WI38 (cell line): ENCODE measurements around the gene CIAO3.
"Not testable (repeated sequence)": the region's sequence is repeated elsewhere in the genome, so short reads cannot be mapped to it uniquely, and the experiment has no call there.

Experiments used
- H3K4me3 ChIP-seq: 2 replicates; pipeline ENCODE4 v1.5.1; 2011; ENCODE audit warnings: low read depth, mild to moderate bottlenecking, control low read depth, low read length
- TF ChIP-seq, protein P1 (sequence below): IDR thresholded peaks from 2 replicates; pipeline ENCODE4 v1.5.1; 2012; ENCODE audit warnings: low read depth, mild to moderate bottlenecking, control low read depth, low read length

CIAO3 gene

DNA sequence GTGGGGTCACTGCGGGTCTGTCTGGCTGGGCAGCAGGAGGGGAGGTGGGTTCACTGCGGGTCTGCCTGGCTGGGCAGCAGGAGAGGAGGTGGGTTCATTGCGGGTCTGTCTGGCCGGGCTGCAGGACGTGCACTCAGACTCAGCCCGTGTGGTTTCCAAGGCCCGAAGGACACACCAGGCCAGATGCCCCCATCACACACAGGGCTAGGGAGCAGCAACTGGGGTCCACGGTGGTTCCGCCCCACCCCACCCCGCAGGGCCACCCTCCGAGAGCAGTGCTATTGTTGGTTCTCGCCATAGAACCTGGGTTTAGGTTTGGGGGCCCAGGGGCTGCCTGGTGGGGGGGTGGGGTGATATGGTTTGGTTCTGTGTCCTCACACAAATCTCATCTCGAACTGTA lies 5.8 kb upstream of the CIAO3 start:
- no peak overlapping the region for H3K4me3 ChIP-seq
- TF ChIP-seq, protein P1, sequence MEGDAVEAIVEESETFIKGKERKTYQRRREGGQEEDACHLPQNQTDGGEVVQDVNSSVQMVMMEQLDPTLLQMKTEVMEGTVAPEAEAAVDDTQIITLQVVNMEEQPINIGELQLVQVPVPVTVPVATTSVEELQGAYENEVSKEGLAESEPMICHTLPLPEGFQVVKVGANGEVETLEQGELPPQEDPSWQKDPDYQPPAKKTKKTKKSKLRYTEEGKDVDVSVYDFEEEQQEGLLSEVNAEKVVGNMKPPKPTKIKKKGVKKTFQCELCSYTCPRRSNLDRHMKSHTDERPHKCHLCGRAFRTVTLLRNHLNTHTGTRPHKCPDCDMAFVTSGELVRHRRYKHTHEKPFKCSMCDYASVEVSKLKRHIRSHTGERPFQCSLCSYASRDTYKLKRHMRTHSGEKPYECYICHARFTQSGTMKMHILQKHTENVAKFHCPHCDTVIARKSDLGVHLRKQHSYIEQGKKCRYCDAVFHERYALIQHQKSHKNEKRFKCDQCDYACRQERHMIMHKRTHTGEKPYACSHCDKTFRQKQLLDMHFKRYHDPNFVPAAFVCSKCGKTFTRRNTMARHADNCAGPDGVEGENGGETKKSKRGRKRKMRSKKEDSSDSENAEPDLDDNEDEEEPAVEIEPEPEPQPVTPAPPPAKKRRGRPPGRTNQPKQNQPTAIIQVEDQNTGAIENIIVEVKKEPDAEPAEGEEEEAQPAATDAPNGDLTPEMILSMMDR = no peak

DNA sequence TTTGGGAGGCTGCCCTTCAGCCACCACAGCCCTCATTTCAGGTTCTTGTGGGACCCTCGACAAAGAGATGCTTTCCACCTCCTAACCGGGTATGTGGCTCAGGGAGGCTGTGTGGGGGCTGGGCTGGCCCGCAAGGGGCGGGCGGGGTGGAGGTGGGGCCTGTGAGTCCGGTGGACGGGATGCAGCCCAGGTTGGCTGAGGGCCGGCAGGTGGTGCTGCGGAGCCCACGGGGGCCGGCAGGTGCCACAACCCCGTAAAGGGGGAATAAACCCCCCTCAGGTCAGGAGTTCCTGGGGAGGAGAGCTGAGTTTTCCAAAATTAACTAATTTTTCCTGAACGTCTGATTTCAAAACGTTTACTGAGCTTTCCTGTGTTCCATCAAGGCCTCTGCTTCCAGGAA lies 4.9 kb upstream of the CIAO3 start:
- no peak overlapping the region for H3K4me3 ChIP-seq
- TF ChIP-seq, protein P1 = no peak

DNA sequence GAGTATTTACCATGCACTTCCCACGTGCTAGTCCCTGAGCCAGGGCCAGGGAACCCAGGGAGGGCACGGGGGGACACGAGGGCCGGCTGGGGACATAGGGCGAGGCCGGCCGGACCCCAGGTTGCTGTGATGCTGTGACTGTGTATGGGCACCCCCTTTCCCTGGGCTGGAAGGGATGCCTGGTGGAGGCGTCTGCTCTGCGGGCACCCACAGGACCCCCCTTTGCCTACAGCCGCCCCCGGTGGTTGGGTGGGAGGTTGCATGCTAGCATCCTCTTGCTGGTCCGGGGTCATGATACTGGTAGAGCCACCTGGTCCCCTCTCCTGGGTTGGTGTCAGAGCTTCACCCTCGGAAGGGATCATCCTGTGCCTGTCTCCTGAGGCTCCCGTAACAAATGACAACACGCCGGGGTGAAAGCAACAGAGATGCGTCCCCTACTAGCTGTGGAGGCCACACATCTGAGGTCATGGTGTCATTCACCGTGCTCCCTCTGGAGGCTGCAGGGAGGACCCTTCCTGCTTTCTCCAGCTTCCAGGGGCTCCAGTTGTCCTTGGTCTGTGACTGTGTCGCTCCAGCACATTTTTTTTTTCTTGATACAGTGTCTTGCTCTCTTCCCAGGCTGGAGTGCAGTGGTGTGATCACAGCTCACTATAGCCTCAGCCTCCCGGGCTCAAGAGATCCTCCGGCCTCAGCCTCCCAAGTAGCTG lies 3.1 kb upstream of the CIAO3 start:
- TF ChIP-seq, protein P1 = no peak
- H3K4me3 ChIP-seq = no peak overlapping the region

DNA sequence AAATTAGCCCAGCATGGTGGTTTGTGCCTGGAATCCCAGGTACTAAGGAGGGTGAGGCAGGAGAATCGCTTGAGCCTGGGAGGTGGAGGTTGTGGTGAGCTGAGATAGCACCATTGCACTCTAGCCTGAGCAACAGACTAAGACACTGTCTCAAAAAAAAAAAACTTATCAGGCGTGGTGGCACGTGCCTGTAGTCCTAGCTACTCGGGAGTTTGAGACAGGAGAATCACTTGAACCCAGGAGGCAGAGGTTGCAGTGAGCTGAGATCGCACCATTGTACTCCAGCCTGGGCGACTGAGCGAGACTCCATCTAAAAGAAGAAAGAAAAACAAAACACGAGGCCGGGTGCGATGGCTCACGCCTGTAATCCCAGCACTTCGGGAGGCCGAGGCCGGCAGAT lies 2.1 kb upstream of the CIAO3 start:
- not testable (repeated sequence) for H3K4me3 ChIP-seq

DNA sequence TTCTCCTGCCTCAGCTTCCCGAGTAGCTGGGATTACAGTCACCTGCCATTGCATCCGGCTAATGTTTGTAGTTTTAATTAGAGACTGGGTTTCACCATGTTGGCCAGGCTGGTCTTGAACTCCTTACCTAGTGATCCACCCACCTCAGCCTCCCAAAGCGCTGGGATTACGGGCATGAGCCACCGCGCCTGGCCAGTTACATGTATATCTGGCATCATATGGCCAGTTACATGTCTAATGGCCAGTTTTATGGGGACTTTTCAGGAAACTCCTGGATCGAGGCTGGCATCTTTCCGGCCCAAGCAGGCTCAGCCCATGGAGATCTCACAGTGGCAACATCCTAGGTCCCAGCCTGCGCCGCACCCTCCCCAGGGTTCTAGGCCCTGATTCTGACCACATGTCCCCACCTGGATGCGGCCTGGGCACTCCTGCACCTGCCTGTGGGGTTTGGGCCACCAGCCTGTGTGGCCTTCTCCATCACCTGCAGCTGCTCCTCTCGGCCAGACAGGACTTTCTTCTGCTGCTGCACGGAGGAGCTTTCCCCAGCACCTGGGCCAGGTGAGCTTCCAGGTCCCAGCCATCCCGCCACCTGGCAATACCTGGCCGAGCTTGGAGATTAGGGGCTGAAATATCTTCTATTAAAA lies 1.3 kb upstream of the CIAO3 start:
- H3K4me3 ChIP-seq = no peak overlapping the region
- TF ChIP-seq, protein P1 = no peak

DNA sequence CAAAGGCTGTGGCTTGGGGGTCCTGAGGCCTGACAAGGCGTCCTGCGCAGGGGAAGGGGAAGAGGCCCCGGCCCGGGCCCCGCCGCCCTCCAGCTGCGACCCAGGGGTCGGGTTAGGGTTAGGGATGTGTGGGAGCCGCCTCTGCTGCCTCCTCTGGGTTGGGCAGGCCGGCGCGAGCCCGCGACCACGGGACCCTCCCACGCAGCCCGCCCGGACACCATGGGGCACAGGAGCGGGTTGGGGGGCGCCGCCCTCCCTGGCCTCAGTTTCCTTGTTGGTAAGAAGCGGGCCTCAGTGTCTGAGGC lies 386 bp downstream of the CIAO3 start:
- TF ChIP-seq, protein P1 = no peak
- peak overlapping the region; percentile 91 for H3K4me3 ChIP-seq

DNA sequence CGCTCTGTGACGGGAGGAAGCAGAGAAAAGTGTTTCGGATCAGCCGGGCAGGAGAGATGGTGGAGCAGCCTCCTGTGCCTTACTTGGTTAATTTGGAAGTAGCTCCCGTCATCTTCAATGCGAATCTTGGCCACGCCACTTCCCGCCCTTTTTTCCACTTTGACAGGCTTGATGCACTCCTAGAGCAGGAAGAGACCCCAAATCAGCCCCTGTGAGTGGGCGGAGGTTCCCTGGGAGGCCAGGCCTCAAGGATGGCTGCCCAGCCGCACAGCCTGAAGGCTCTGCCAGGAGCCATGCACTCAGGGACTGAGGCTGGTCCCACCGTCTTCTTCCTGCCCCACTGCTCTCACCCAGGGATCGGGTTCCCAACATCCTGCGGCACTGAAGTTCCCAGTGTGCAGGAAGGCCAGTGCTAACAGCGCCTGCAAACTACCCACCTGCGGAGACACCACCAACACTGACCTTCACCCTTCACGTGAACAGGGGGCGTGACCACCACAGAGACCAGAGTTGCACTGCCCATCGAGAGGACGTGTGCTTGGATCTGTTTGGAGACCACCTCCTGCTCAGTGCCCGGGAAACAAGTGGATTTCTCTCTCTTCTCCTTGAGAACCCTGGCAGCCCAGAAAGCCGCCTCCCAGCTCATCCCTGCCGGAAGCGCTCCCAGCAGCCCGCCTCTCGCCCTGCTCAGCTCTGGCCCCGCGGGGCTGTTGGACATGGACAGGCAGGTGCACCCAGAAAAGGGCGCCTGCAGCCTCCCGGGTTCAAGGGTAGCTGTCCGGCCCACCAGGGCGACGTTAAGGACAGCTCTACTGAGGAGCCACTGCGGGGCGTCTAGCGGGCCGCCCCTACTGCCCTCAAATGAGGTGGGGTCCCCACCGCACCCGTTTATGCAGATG lies 988 bp downstream of the CIAO3 start:
- TF ChIP-seq, protein P1 = no peak

More for the DNA sequence above, 988 bp downstream of the CIAO3 start:
- H3K4me3 ChIP-seq = peak overlapping the region; percentile 91
